Measurements from ENCODE around the gene MKLN1.

Gene MKLN1

DNA sequence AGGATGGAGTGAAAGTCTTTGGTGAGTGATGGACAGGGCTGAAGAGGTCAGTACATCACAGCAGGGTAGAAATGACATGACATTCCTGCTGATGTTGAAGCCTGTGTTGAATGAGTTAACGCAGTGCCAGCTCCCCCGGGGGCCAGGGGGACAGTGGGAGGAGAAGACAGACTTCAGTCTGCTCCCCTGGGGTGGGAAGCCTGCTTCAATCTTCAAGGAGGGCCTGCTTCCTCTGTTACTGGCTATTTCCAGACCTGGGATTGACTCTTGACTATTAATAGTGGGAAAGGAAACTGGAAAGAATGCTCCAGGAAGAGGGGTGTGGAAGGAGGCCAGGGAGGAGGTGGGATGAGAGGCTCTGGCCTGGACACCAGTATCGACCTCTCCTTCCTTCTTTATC is 201.5 kb downstream of the MKLN1 start:
- no peak for DNase-seq

DNA sequence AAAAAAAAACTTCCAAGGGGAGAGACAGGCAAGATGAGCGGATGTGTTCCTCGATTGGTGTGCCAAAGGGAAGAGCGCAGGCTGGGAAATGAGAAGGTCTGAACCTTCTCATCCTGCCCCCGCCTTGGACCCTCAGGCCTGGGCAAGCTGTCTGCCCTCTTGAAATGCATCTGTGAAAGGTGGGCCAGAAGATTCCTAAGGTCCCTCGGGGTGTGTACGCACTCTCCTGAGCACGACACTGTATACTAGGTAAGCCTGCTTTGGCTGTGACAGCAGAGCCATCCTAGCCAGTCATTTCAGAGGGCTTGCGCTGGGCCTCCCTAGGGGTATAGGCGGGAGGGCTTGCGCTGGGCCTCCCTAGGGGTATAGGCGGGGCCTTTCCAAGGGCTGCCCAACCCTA is 201.9 kb downstream of the MKLN1 start:
- no peak for DNase-seq

DNA sequence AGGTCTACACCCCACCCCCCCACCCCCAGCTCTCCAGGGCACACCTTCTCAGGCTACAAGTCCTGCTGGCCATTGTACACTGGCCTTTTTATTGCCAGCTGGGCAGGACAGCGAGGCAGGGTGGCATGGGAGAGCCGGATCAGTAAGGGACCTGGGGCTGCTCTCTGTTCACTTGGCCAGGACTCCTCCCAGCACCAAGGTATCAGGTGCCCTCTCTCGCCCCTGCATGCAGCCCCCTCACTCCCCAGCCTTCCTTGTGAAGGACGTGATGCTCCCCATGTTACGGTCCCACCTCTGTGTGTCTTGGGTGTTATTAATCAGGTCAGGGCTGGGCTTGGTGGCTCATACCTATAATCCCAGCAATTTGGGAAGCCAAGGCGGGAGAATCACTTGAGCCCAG is 202.5 kb downstream of the MKLN1 start:
- DNase-seq: no peak

DNA sequence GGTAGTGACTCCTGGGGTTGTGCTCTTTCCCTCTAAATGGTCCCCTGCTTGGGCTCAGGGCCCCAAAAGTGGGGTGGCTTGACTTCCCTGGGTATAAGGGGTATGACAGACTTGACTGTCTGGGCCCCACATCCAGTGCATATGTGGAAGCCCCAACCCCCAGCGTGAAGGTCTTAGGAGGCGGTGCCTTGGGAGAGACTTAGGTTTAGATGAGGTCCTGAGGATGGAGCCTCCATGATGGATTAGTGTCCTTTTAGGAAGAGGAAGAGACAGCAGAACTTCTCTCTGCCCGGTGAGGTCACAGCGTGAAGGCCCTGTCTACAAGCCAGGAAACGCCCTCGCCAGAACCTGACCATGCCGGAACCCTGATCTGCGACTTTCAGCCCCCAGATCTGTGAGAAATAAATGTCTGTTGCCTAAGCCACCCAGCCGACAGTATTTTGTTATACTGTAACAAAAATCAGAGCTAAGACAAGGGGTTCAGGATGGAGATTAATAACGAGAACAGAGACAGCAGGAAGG is 205.0 kb downstream of the MKLN1 start:
- no peak for DNase-seq

DNA sequence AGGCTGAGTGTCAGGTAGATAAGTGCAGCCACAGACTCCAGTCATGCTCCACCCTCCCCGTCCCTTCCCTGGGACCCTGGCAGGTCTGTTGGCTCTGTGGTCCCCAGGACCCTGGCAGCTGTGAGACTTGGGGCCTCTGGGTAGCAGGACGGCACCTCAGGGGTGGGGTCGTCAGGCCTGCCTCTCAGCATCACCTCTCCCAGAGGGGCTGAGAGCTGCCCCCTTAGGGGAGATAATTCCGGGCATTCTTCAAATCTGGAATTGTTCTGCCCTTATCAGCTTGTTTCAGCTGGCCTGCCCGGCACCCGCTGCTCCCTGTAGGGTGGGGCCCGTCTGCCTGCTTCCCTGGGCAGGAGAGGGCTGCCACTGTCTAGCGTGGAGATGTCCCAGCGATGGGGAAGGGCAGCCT is 205.5 kb downstream of the MKLN1 start:
- DNase-seq: no peak

DNA sequence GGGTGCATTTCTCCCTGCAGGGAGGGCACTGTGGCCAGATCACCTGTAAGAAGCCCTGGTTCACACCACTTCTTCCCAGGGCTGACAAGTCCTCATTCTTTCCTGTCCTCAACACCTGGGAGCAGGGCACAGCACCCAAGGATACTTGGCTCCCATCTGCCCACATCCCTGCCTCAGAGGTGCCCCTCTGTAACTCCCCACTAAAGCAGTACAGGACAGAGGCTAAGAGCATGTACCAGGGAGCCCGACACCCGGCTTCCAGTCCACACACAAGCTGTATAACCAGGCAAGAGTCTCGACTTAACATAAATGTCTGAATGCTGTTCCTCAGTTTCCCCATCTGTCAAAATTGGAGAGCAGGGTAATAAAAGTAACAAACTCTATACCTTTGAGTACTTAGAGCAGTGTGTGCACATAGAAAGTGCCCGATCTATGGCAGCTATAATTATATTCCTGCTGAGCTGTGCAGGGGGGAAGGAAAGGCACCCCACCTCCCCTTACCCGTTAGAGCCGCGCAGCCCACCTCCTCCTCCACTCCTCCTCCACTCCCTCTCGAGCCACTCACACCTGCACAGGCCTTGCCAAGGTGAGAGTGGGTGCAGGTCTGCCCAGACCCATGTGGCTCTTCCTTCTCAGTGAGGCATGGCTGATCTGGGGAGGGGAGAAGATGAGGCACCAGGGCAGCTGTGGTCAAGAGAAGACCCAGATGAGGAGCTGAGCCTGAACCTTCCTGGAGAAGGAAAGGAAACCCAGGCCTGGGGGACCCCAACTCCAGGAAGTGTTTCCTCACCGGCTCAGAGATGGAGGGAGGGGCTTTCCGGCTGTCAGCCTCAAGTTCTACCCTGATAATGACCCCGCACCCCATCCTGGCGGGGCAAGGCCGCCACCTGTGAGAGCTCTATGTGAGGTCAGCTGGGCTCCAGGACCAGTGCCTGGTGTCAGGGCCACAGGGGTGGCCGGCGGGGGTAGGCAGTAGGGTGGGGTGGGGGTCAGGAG is 206.2 kb downstream of the MKLN1 start:
- DNase-seq: no peak

DNA sequence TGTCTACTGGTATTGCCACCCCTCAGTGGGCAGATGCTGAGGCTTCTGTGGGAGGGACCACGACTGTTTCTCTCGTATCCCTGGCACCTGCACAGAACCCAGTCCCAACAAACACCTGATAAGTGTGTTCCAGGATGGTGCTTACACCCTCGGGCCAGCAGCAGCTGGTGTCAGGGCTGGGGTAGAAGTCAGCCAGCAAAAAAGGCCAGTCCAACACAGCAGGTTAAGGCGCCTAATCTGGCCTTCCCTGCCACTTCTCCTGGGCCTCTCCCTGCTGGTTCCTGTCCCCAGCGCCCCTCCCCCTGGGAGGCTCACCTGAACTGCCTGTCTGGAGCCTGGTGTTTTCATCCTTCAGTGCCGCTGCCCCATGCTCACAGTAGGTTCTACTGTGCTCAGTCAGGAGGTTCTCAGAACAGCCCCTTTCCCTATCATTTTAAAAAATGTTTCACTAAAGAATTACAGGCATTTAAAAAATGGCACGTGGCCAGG is 208.7 kb downstream of the MKLN1 start:
- no peak for DNase-seq

DNA sequence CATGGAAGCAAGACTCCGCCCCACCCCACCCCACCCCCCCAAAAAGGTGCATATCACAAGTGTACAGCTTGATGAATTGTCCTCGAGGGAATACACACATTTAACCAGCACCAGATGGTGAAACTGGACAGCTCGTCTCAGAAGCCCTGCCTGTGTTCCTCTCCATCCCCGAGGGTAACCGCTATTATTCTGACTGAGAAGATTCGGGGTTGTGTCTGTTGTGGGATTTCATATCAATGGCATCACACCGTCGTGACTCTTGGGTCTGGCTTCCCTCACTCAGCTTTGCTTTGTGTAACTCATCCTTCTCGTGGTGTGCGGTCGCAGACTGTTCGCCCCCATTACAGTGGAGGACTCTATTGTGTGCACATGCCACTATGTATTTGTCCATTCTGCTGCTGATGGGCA is 209.9 kb downstream of the MKLN1 start:
- DNase-seq: no peak

DNA sequence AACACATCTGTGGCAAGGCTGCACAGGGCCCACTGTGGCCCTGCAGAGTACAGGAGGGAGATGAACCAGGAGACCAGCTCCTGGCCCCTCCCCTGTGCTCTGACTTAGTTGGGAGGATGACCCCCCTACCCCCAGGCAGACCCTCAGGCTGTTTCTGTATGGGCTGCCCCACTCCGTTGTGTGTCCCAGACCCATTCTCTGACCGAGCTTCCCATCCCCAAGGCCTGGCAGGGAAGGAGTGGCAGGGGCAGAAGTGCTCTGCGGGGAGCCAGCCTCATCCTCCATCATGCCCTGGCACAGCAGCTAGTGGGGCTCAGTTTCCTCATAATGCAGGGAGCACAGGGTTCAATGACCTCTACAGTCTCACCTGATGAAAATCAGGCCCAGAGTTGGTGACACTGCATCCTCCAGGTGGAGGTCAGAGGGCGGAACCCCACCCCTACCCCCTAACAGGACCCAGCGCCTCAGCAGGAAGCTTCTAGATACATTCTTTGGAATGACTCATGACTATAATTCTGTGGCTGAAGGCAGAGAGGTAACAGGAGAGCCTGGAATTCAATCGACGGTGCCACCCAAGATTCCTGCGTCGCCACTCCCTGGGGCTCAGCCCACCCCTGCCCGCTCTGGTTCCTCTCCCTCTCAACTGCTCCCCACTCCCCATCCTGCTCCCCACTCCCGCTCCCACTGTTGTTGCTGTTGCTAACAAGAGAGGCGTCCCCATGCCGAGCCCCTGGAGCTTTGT is 210.6 kb downstream of the MKLN1 start:
- no peak for DNase-seq

DNA sequence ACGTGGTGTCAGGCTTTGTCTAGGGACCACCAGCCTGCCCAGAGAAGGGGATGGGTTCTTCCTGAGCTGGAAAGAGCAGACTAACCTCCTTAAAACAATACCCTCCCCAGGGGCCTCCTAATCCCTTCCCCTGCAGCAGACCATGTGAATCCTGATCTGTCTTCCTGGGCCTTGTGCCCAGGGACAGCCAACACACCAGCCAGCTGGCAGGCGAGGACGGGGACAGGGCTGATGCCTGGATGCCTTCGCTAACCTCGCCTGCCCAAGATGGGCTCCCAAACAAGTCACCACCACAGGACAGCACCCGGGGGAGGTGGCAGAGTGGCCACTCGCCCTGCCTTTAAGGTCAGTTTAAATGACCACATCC is 211.1 kb downstream of the MKLN1 start:
- DNase-seq: no peak

DNA sequence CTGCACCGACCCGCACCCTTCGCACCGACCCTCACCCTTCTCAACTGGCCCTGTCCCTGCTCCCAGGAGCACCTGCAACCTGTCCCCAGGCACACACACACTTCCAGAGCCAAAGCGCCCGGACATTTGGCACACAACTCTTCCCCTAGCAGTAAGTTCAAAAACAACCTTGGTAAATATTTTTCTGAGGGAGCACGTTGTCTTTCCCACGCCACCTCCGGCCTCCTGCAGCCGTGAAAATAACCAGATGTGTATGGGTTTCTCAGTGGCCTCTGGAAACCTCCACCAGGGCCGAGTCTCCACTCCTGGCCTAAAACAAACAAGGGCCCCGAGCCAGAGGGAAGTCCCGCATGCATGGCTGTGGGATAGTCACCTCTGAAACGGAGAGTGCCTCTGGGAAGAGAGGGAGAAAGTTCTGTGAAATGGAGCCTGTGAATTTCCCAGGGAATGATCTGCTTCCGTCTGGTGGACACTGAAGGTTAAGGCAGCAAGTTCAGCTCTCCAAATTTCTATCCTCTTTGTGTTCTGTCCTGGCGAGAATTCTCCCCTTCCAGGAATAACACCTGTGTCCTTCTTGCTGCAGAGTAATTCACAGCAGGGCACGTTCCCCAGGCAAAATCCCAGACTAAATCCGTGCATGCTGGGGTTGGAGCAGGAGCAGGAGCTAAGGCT is 213.0 kb downstream of the MKLN1 start:
- no peak for DNase-seq

DNA sequence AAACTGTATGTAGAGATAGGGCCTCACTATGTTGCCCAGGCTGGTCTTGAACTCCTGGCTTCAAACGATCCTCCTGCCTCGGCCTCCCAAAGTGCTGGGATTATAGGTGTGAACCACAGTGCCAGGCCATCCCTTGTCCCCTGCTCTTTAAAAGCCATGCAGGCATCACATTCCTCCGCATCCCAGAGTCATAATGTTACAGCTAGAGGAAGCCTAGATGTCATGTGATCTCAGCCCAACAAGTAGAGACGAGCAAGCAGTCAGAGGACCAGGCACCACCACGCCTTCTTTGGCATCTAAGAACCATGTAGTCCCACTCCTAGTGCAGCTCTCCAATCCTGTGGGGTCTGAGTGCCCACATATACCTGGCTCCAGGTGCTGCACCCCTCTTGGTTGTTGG is 215.6 kb downstream of the MKLN1 start:
- no peak for DNase-seq

DNA sequence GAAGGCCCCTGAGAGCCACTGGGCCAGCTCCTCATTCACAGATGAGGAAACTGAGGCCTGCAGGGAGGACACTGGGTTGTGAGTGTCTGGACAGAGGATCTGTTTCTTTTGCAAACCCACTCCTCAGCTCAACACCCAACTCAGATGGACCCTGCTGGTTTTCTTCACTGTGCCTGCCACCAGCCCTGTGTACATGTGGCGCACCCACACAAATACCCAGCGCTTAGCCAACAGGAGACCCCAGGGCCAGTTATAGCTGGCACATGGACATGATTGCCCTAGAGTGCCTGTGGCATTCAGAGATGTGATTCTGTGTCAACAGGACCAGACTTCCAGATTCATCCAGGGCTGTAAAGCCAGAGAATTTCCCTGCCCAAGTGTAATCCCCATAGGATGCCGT is 216.3 kb downstream of the MKLN1 start:
- no peak for DNase-seq

DNA sequence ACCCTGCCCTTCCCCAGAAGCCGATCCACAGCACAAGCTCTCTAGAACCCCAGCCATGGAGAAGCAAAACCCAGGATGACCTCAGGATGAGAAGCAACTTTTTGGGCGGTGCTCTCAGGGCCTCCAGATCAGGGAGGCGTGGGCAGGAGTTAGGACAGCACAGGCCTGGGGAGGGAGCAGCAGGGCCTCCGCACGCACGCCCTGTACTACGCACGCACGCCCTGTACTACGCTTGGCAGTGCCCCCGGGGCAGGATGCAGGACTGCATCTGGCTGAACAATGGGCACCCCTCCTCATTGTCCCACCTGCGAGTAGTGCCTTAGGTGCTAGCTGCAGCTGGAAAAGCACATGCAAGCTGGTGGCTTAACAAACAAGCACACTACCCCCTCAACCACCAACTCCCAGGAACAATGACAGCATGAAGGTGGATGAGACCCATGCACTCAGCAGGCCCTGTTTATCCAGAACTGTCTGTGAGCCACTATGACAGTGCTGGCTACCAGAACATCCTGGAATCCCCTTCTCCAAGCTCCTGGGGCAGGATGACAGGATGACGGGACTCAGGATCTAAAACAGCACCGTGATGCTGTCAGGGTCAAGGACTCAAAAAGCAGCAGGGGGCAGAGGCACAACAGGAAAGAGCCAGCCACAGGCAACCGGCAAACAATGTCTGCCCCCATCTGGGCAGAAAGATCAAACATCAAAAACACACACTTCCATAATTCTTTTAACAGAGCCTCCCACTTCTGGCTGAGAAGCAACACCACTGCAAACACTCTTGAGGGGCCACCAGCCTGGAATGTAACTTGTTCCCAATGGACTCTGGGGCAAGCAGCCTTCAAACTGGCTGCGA is 217.0 kb downstream of the MKLN1 start:
- DNase-seq: no peak

DNA sequence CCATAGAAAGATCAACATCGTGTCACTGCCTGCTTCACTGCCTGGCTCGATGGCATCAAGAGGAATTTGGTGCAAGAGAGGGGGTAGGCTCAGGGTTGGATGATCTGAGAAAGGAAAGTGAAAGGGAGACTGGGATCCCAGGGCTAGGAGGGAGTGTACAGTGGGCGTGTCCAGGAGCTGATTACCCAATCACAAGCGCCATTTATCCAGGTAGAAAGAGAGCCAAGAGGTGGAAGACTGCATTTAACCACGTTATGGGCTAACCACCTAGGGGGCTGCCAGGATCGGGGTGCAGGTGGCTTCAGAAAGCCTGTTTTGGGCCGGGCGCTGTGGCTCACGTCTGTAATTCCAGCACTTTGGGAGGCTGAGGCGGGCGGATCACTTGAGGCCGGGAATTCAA is 218.4 kb downstream of the MKLN1 start:
- no peak for DNase-seq

All from NCI-H1105 treated with DMSO at 0.1 percent for 48 hours (cell line).